Measurements from ENCODE around the gene MCCC1.

GRCh38 chr3:183032880-183033555 lies 66.3 kb downstream of the MCCC1 start:
- TF ChIP-seq CTCF (IDR thresholded peaks at IDR 0.05) (no peak), POLR2A (IDR thresholded peaks at IDR 0.05) (no peak)

Data from gastroesophageal sphincter (tissue), 3 donors.